Ectodermal cell (in vitro differentiated cells): ENCODE data around the gene MYOM1.

Source experiments
- H3K27ac ChIP-seq: 2 replicates; pipeline ENCODE4 v1.7.0; 2013; ENCODE audit warnings: mild to moderate bottlenecking, low read depth, low read length; ENCODE audit not compliant: insufficient read depth, poor library complexity, severe bottlenecking
- H3K27me3 ChIP-seq: 2 replicates; pipeline ENCODE4 v1.7.0; 2013; ENCODE audit warnings: mild to moderate bottlenecking, low read length; ENCODE audit not compliant: insufficient read depth, control insufficient read depth, poor library complexity, severe bottlenecking
- H3K36me3 ChIP-seq: one replicate; pipeline ENCODE4 v1.7.0; 2013; ENCODE audit warnings: low read length; ENCODE audit not compliant: control insufficient read depth, insufficient read depth
- H3K4me1 ChIP-seq: one replicate; pipeline ENCODE4 v1.7.0; 2013; ENCODE audit warnings: low read length; ENCODE audit not compliant: control insufficient read depth, insufficient read depth
- H3K4me3 ChIP-seq: 2 replicates; pipeline ENCODE4 v1.7.0; 2013; ENCODE audit warnings: low read depth, low read length, control low read depth; ENCODE audit not compliant: insufficient read depth
- H3K9me3 ChIP-seq: 2 replicates; pipeline ENCODE4 v1.7.0; 2013; ENCODE audit warnings: mild to moderate bottlenecking, low read length, moderate library complexity; ENCODE audit not compliant: control insufficient read depth
- WGBS, 2 experiments: methylation state at CpG; one replicate each; pipeline ENCODE4 v1.1.7; 2013; ENCODE audit warnings: missing lambda C conversion rate in 2 of 2; 5-methylcytosine and 5-hydroxymethylcytosine counted together

MYOM1 gene

DNA sequence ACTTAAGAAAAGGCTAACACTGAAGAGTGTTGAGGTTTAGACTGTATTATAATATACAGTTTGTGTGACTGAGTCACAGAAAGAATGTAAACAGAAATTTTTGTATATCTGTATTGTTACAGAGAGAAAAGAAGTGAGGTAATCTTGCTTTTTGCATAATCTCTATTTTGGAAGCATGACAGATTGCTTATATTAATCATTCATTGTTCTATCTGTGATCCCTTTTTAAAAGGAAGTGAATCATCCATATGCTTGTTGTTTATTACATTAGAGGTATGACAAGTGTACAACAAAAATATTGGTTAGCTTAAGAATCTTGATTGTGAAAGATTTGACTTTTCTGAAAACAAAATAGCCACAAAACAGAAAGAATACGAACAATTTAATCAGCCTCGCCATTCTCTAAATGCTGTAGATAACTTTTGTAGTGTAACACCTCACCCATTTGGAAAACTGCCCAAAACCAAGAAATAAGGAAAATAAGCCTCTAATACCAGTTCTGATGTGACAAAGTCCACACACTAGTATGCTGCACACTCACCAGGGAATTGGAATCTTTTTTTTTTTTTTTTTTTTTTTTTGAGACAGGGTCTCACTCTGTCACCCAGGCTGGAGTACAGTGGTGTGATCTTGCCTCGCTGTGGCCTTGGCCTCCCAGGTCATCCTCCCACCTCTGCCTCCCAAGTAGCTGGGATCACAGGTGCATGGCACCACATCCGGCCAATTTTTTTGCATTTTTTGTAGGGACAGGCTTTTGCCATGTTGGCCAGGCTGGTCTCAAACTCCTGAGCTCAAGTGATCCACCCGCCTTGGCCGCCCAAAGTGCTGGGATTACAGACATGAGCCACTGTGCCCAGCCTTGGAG is 115.3 kb downstream of the MYOM1 start:
- Histone ChIP-seq H3K27me3 (no peaks in the 10 kb centered on the region), H3K4me1 (no peaks in the 10 kb centered on the region), H3K4me3 (no peak overlapping the region), H3K27ac (no peak overlapping the region), H3K9me3 (no peaks in the 10 kb centered on the region), H3K36me3 (no peaks in the 10 kb centered on the region)
- WGBS, 2 experiments = 92 to 93% methylated on average over 6 of the region's 6 CpGs

DNA sequence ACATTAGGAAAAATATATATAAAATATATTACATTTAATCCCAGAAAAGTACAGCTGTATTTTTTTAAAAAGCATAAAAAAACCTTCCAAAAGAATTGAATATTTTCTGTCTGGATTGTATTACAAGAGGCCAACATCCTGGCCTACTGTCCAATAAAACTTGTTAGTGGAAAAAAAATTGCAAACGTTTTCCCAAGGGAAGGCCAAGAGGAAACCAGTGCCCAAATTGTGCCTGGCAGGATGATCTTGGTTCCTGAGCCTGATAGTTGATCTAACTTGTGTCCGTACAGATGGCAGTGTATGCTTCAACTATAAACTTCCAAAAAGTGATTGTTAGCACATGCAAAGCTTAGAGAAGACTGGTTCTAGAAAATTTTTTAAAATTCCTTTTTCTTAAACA is 116.2 kb downstream of the MYOM1 start:
- no peaks in the 10 kb centered on the region for H3K9me3 ChIP-seq
- 87 to 89% methylated on average over 2 of the region's 2 CpGs for whole genome bisulfite sequencing, 2 experiments
- H3K27me3 ChIP-seq = no peaks in the 10 kb centered on the region
- no peaks in the 10 kb centered on the region for H3K36me3 ChIP-seq
- no peaks in the 10 kb centered on the region for H3K4me1 ChIP-seq
- no peak overlapping the region for H3K4me3 ChIP-seq
- H3K27ac ChIP-seq = no peak overlapping the region

DNA sequence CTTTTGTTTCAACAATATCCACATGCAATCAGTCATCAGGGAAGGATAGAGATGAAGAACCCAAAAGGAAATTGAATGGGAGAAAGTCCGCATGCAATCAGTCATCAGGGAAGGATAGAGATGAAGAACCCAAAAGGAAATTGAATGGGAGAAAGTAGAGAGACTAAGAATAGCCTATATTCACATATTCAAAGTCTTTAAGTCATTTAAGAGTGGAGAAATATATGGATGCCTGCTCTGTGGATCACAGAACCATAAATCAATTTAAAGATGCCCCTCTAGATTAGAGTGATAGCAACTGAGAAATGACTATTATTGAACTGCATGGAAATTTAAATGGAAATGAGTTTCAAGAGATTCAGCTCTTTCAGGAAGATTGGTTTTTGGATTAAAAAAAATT is 116.8 kb downstream of the MYOM1 start:
- Histone ChIP-seq H3K36me3 (no peaks in the 10 kb centered on the region), H3K27ac (no peak overlapping the region), H3K4me3 (no peak overlapping the region), H3K4me1 (no peaks in the 10 kb centered on the region), H3K27me3 (no peaks in the 10 kb centered on the region), H3K9me3 (no peaks in the 10 kb centered on the region)
- WGBS, 2 experiments = 91 to 94% methylated on average over 1 of the region's 1 CpG

DNA sequence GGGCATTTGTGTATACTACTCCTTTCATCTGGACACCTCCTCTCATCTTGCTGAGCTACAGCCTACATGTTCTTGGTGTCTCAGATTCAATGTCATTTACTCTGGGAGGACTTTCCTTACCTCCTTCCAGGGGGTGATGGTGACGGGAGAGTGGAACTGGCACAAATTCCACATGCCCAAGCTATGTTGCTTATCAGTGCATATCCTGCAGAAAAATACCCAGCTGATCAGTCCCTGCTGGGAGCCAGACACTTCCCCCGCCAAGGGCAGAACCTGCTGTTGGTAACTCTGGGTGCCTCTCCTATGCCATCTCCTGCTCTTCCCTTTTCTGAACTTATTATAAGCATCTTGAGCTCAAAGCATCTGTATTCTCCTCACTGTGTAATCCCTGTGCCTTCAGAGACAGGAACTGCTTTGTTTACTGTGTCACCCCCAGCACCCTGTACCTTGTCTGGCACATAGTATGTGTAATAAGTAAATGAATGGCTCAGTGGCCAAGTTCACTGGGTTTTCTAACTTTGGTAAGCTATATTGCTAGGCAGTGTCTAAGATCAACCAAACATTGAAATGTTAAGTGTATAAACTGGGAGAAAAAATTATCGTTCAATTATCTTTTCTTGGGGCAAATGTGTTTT is 119.2 kb downstream of the MYOM1 start:
- no peaks in the 10 kb centered on the region for H3K36me3 ChIP-seq
- no peak overlapping the region for H3K27ac ChIP-seq
- no peaks in the 10 kb centered on the region for H3K9me3 ChIP-seq
- no peaks in the 10 kb centered on the region for H3K27me3 ChIP-seq
- 88 to 89% methylated on average over 3 of the region's 3 CpGs for WGBS, 2 experiments
- no peaks in the 10 kb centered on the region for H3K4me1 ChIP-seq
- H3K4me3 ChIP-seq = no peak overlapping the region

DNA sequence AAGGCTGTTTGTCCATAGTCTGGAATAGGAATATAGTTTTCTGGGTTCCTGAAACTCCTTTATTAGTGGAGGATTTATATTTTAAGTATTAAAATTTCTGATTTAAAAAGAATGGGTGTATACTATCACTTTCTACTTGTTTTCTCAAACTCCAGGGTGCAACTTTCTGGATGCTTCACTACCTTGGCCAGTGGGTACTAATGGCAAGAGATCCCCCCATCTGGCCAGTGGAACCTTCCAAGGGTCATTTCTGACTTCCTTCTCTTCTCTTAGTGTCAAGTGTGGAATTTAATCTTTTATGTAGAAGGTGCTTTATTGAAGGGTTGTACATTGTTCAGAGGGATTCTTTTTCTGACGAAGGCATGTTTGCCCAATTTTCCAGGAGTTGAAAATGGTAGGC is 120.4 kb downstream of the MYOM1 start:
- no peak overlapping the region for H3K4me3 ChIP-seq
- no peaks in the 10 kb centered on the region for H3K4me1 ChIP-seq
- WGBS, 2 experiments = 0% methylated on average over 1 of the region's 1 CpG
- no peaks in the 10 kb centered on the region for H3K27me3 ChIP-seq
- H3K36me3 ChIP-seq = no peaks in the 10 kb centered on the region
- H3K27ac ChIP-seq = no peak overlapping the region
- no peaks in the 10 kb centered on the region for H3K9me3 ChIP-seq

DNA sequence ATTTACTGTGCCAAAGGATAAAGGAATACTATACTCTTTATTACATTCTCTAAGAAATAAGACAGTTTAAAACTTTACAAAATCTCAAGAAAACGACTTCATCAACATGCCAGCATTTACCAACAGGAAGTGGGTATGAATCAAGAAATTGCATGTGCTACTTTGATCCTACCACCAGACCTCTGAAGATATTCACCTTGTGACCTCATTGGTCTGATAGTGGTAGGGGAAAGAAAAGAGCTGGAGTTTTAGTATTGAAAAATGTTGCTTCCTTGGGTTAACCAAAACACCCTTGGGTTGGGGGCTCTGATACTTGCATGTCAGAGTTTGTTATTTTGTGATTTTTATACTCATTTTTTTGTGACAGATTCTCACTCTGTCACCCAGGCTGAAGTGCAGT is 122.7 kb downstream of the MYOM1 start:
- Histone ChIP-seq H3K36me3 (no peaks in the 10 kb centered on the region), H3K27ac (no peak overlapping the region), H3K9me3 (no peaks in the 10 kb centered on the region), H3K27me3 (no peaks in the 10 kb centered on the region), H3K4me3 (no peak overlapping the region), H3K4me1 (no peaks in the 10 kb centered on the region)
- 87% methylated on average over 1 of the region's 1 CpG; no CpG with 5 or more reads in 1 of the 2 experiments for WGBS, 2 experiments

GRCh38 chr18:3095921-3096320 is 123.8 kb downstream of the MYOM1 start:
- 92 to 94% methylated on average over 4 to 5 of the region's 5 CpGs for WGBS, 2 experiments
- Histone ChIP-seq H3K27ac (no peak overlapping the region), H3K9me3 (no peaks in the 10 kb centered on the region), H3K36me3 (no peaks in the 10 kb centered on the region), H3K4me1 (no peaks in the 10 kb centered on the region), H3K4me3 (no peak overlapping the region), H3K27me3 (no peaks in the 10 kb centered on the region)

- no peaks in the 10 kb centered on the region for H3K9me3 ChIP-seq
- H3K27me3 ChIP-seq = no peaks in the 10 kb centered on the region
- H3K4me1 ChIP-seq = no peaks in the 10 kb centered on the region
- H3K4me3 ChIP-seq = no peak overlapping the region
- no peaks in the 10 kb centered on the region for H3K36me3 ChIP-seq
- no peak overlapping the region for H3K27ac ChIP-seq
Observed at GRCh38 chr18:3094338-3094684, 125.5 kb downstream of the MYOM1 start.

- Histone ChIP-seq H3K4me3 (no peak overlapping the region), H3K4me1 (no peaks in the 10 kb centered on the region), H3K27me3 (no peaks in the 10 kb centered on the region), H3K27ac (no peak overlapping the region), H3K36me3 (no peaks in the 10 kb centered on the region), H3K9me3 (no peaks in the 10 kb centered on the region)
- 90 to 93% methylated on average over 8 to 10 of the region's 10 CpGs for WGBS, 2 experiments
Observed at GRCh38 chr18:3093624-3094337, 126.0 kb downstream of the MYOM1 start.

GRCh38 chr18:3092727-3093126 is 127.0 kb downstream of the MYOM1 start:
- Histone ChIP-seq H3K27me3 (no peaks in the 10 kb centered on the region), H3K27ac (no peak overlapping the region), H3K9me3 (no peaks in the 10 kb centered on the region), H3K4me3 (no peak overlapping the region), H3K36me3 (no peaks in the 10 kb centered on the region), H3K4me1 (no peaks in the 10 kb centered on the region)
- 91 to 92% methylated on average over 7 of the region's 7 CpGs for WGBS, 2 experiments
